Upper lobe of left lung (tissue), 4 donors: ENCODE results near the gene UCHL3.

Source experiments
- POLR2AphosphoS5 ChIP-seq, 2 donors: sonication (generic); formaldehyde crosslinking; IDR thresholded peaks; one replicate each; pipeline ENCODE4 v1.5.1; 2017; ENCODE audit warnings: antibody characterized with exemption in 2 of 2
- TF ChIP-seq, protein P1 (sequence below), 6 experiments: fragments of 450-650 bp in 4 of 6; fragments of 200-600 bp in 2 of 6; sonication (generic) in 2 of 6; IDR thresholded peaks; one replicate each; pipeline ENCODE4 v1.5.1; 2016 to 2019; ENCODE audit warnings: antibody characterized with exemption in 6 of 6

- TF ChIP-seq, protein P1, sequence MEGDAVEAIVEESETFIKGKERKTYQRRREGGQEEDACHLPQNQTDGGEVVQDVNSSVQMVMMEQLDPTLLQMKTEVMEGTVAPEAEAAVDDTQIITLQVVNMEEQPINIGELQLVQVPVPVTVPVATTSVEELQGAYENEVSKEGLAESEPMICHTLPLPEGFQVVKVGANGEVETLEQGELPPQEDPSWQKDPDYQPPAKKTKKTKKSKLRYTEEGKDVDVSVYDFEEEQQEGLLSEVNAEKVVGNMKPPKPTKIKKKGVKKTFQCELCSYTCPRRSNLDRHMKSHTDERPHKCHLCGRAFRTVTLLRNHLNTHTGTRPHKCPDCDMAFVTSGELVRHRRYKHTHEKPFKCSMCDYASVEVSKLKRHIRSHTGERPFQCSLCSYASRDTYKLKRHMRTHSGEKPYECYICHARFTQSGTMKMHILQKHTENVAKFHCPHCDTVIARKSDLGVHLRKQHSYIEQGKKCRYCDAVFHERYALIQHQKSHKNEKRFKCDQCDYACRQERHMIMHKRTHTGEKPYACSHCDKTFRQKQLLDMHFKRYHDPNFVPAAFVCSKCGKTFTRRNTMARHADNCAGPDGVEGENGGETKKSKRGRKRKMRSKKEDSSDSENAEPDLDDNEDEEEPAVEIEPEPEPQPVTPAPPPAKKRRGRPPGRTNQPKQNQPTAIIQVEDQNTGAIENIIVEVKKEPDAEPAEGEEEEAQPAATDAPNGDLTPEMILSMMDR (IDR thresholded peaks at IDR 0.05): no peak
- no peak for TF ChIP-seq POLR2AphosphoS5 (IDR thresholded peaks at IDR 0.05)
These were observed 33.5 kb downstream of the UCHL3 start for GRCh38 chr13:75583091-75583490.
